ENCODE results near the gene USH1C. TPM values are rescaled to one million over a fixed set of nuclear protein-coding genes. Genes with fewer than 3 reads are reported as not detected.

Gene USH1C
- total and polyA plus RNA-seq, 12 donors, result 0.22 to 1.9 (median 0.97) TPM; not detected in 9

- H3K4me3 ChIP-seq, result no peak overlapping the region
- H3K9me3 ChIP-seq, result no peaks in the 10 kb centered on the region
- H3K36me3 ChIP-seq, result no peaks in the 10 kb centered on the region
- DNase-seq, result no peak
- H3K27me3 ChIP-seq, result peaks cover 0 to 4% (median 0%) of the 10 kb centered on the region in 7 donors
- TF ChIP-seq CTCF (IDR thresholded peaks at IDR 0.05), result no peak
- intact Hi-C loops (cut with DNase I), result no loop called here
- peaks cover 0 to 13% (median 0%) of the 10 kb centered on the region in 9 donors for H3K4me1 ChIP-seq
- H3K27ac ChIP-seq, result no peak overlapping the region
- 83 to 86% methylated on average over 13 of the region's 13 CpGs for WGBS, 2 donors
- ATAC-seq, result no peak
These were observed 17.9 kb downstream of the USH1C start for GRCh38 chr11:17526326-17526725.

DNA sequence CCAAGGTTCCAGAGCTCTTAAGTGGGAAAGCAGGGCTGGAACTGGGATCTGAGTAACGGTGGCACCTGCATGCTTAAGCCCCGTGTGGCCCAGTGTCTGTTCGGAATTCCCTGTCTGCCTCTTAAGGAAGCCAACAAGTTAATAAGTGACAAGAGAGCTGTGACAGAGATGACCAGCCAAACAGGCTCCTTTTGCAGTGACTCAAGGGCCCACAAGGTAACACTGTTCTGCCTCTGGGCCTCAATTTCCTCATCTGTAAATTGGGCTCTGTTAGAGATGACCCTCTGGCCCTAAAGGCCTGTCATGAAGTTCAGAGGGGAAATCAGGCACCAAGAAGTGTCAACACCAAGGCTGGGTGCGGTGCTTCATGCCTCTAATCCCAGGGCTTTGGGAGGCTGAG is 18.6 kb downstream of the USH1C start:
- ATAC-seq, result no peak
- intact Hi-C loops (cut with DNase I), result no loop called here
- 92% methylated on average over 4 of the region's 4 CpGs for WGBS, 2 donors
- no peak overlapping the region for H3K4me3 ChIP-seq
- H3K27ac ChIP-seq, result no peak overlapping the region
- peaks cover 0 to 4% (median 0%) of the 10 kb centered on the region in 7 donors for H3K27me3 ChIP-seq
- H3K9me3 ChIP-seq, result no peaks in the 10 kb centered on the region
- H3K36me3 ChIP-seq, result no peaks in the 10 kb centered on the region
- TF ChIP-seq CTCF (IDR thresholded peaks at IDR 0.05), result no peak
- DNase-seq, result no peak
- peaks cover 0 to 13% (median 0%) of the 10 kb centered on the region in 9 donors for H3K4me1 ChIP-seq

GRCh38 chr11:17524221-17524620 is 20.0 kb downstream of the USH1C start:
- TF ChIP-seq CTCF (IDR thresholded peaks at IDR 0.05), result no peak
- intact Hi-C loops (cut with DNase I), result no loop called here
- Histone ChIP-seq H3K27ac (no peak overlapping the region), H3K4me3 (no peak overlapping the region), H3K36me3 (no peaks in the 10 kb centered on the region), H3K4me1 (peaks cover 0 to 13% (median 0%) of the 10 kb centered on the region in 9 donors), H3K27me3 (peaks cover 0 to 4% (median 0%) of the 10 kb centered on the region in 7 donors), H3K9me3 (no peaks in the 10 kb centered on the region)
- no peak for ATAC-seq
- 91 to 93% methylated on average over 9 of the region's 9 CpGs for WGBS, 2 donors
- DNase-seq, result no peak

DNA sequence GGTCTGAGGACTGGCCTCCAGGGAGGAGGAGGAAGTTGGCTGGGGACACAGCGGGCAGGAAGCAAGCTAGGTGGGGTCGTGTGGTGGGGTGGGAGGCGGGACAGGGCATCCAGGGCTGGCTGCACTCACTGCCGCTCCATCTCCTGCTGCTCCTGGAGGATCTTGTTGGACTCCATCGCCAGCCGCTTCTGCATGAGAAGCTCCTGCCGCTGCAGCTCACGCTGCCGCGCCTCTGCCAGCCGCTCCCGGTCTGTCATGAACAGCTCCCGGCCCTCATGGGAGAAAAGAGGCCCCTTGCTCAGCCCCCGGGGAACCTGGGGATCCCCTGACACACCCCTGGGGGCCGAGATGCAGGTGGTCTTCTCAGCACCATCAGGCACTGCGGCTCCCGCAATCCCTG is 21.6 kb downstream of the USH1C start:
- no peak for TF ChIP-seq CTCF (IDR thresholded peaks at IDR 0.05)
- Histone ChIP-seq H3K36me3 (no peaks in the 10 kb centered on the region), H3K27ac (no peak overlapping the region), H3K4me3 (no peak overlapping the region), H3K9me3 (no peaks in the 10 kb centered on the region), H3K27me3 (peaks cover 0 to 4% (median 0%) of the 10 kb centered on the region in 7 donors), H3K4me1 (no peaks in the 10 kb centered on the region)
- DNase-seq, result no peak
- ATAC-seq, result no peak
- intact Hi-C loops (cut with DNase I), result no loop called here
- WGBS, 2 donors, result 87 to 91% methylated on average over 17 of the region's 17 CpGs
